Glomerular visceral epithelial cell (primary cell): ENCODE results near the gene APRT.
"Not testable (repeated sequence)": the region's sequence is repeated elsewhere in the genome, so short reads cannot be mapped to it uniquely, and the experiment has no call there.

Experiments used
- DNase-seq: peaks from one replicate; pipeline ENCODE4 v3.0.0-alpha.2; 2016; ENCODE audit errors: extremely low spot score

Gene APRT

GRCh38 chr16:88772871-88773811 is 38.6 kb downstream of the APRT start:
- DNase-seq = peak; percentile 78

- not testable (repeated sequence) for DNase-seq
These were observed 39.9 kb downstream of the APRT start for GRCh38 chr16:88771781-88772180.

DNA sequence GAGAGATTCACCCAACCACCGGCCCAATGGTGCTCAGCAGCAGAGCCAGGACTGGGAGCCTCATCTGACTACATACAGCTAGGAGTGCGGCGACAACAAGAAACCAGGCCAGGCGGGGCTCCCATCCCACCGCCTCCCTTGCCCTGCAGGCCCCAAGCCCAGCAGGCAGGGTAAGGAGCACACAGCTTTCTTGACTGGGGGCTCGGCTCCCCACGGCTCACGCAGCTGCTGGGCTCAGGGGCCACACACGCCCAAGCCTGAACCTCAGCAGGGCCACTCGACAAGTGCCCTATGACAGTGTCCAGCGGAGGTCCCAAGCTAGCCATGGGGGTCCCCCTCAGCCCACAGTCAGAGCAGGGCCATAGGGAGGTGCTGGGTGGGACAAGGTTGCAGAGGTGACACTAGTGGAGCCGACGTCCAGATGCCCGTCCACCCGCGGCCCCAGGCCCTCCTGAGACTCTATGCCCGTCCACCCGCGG is 40.4 kb downstream of the APRT start:
- no peak for DNase-seq

DNA sequence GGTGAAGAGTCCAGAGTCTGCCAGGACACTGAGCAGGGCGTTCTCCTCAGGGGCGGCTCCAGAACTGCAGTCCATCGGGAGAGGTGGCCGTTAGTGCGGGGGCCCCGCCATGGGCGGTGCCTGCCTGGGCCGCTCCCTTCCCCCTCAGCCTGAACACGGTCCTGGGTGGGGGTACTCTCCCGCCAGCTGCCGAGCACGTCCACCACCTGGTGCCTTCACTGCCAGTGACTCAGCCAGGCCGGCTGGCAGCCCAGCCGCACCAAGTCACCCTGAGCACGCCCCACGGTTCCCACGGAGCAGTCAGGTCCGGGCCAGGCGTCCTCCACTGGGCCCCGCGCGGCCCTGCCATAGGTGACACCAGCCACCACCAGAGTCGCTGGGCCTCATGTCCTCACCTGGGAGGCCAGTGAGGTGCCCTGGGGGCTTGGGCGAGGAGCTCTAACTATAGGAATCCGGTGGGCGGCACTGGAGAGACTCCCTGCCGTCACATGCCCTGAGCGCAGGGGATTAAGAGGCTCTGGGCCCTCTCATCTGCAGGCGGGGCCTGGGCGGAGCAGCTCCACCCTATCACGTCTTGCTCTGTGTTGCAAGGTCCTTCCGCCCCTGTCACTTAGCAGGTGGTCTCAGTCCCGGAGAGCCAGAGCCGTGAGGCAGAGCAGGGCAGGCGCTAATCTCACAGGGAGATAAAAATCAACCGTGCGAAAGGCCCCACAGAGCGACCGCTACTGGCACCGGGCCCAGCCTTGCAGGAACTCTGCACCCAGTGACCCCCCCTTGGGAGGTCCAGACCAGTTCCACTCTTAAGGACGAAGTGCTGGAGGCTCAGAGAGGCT is 41.1 kb downstream of the APRT start:
- peak; percentile 98 for DNase-seq

GRCh38 chr16:88769617-88770460 is 41.9 kb downstream of the APRT start:
- peak; percentile 60 for DNase-seq

DNA sequence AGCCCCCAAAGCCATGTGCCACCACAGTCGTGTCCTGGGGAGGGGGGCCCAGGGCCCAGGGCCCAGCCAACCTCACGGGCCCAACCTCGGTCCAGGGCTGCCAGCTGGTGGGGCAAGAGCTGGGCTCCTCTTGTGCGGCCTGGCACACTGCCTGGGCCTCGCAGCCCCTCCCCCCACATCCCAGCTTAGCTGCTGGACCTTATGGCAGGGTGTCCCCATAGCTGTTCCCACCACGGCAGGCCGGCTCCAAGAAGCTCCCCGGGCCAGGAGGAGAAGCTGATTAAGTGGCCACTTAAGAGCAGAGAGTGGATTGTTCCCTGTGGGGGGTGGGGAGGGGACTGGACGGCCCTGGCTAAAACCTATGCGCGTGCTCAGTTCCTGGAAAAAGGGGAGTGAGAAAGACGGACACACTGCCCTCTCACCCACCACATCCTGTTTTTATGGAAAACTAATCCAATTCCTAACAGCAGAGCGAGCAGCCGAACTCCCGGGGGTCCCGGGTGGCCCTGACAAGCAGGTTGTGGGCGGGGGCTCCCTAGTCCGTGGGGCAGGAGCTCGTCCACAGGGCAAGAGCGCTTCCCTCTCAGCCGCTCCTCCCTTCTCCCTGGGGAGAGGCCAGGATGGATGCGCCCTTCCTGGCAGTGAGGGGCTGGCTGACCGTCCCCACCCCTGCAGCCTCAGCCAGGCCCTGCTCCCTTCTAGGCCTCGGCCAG is 43.5 kb downstream of the APRT start:
- DNase-seq = peak; percentile 59

- DNase-seq = no peak
These were observed 44.1 kb downstream of the APRT start for GRCh38 chr16:88767546-88768070.

- no peak for DNase-seq
These were observed 44.8 kb downstream of the APRT start for GRCh38 chr16:88766975-88767374.

DNA sequence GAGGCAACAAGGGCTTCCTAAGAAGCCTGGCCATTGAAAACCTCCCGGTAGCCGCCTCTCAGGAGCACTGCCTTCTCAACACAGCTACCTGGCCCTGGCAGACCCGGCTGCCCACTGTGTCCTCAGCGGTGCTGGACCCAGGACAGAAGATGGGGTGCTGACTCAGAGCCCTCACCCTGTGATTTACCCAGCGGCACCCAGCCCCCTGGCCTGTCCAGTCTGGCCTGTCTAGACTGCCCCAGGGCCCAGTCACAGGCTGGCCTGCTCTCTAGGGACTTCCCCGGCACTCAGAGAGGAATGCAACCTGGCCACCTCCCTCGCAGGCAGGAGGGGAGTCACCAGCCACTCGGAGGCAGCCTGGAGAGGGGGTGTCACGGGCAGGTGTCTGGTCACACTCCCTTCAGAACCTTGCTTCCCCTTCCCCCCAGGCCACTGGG is 46.8 kb downstream of the APRT start:
- DNase-seq = peak; percentile 82

DNA sequence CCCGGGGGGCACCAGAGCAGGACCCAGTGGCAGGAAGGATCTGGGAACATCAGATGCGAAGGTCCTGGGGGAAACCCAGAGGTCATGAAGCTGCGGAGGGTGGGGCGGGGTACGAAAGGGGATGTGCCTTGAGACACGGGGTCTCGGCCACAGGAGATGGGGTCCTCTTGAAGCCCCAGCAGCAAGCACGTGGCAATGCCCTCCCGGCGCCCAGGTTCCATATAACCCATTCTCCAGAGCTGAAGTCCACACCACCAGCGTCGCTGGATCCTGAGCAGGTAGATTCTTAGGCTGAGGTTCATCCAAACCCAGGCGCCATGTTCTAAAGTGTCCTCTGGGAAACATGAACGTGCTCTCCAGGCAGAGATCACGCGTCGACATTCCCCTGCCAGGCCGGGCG is 47.6 kb downstream of the APRT start:
- no peak for DNase-seq

- no peak for DNase-seq
These were observed 48.1 kb downstream of the APRT start for GRCh38 chr16:88763502-88764053.

- DNase-seq = no peak
These were observed 48.8 kb downstream of the APRT start for GRCh38 chr16:88762941-88763340.

DNA sequence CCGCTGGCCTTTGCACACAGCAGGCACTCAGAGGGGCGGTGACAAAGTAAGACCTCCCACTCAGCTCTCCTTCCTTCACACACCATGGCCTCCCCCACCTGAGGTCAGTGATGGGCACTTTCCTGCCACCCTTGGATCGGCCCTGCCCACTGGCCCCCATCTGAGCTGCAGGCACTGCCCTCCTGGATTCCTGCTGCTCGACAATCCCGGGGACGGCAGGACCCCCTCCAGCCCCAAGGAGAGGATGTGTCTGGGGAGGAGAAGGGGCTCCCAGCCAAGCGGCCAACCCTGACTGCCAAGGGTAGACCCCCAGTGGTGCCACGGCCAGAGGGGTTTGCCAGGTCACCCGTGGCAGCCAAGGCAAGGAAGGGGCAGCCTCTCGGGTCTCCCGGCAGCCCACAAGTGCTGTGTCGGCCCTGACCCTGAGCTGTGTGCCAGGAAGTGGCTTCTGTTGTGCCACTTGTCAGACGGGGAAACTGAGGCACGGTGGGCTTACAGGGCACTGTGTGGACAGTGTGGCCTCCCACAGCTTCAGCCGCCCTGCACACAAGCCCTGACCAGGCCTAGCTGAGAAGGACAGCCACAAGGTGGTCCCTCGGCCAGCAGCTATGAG is 49.4 kb downstream of the APRT start:
- no peak for DNase-seq

DNA sequence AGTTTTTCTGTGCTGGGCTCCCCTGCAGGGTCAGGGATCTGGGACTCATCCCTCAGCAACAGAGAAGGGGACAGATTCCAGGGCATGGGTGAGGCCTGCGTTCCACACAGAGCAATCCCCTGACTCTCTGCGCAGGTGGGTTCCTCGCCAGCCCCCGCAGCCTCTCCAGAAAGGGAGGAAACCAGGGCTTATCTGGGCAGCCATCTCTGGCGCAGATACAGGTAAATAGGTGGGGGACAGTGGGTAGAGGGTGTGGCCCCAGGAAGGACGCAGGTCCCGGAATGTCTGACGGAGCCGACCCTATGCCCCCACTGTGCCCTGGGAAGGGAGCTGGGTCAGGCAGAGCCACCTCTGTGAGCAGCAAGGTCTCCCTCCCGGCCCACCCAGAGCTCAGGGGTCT is 49.9 kb downstream of the APRT start:
- no peak for DNase-seq

GRCh38 chr16:88761143-88761534 is 50.6 kb downstream of the APRT start:
- no peak for DNase-seq

DNA sequence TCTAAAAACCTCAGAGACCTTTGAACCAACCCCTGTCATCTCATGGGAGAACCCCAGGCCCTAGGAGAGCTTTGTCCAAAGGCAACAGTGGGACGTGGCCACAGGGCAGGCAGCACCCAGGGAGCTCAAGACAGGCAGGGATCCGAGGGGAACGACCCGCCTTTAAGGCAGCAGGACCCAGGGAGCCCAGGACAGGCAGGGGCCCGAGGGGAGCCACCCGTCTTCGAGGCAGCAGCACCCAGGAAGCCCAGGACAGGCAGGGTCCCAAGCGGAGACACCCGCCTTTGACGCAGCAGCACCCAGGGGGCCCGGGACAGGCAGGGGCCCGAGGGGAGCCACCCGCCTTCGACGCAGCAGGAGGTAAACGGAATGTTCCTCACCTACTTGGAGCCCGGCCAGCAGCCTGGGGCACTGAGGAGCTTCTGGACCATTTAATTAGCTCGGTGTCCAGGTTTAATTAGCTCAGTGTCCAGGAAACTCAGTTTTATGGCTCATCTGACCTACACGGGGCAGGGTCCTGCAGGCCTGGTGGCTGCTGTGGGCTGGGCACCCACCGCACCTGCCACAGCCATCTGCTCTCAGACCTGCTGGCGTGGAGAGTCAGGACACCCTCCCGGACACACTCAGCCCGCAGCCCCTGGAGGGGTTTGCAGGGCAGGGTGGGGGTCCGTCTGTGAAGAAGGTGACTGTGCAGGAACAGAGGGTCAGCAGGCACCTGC is 51.1 kb downstream of the APRT start:
- no peak for DNase-seq

- DNase-seq = no peak
These were observed 51.8 kb downstream of the APRT start for GRCh38 chr16:88759976-88760350.
